ENCODE results near the gene GDI1.

GDI1 gene

GRCh38 chrX:154428176-154429171, 8.5 kb upstream of the GDI1 start, which contains the start of gene ATP6AP1 (continued):
- TF ChIP-seq BCL11A (tag by site-specific recombination; IDR thresholded peaks at IDR 0.05; ENCODE audit: low read depth) = no peak
- TF ChIP-seq PRDM10 (tag by site-specific recombination; IDR thresholded peaks at IDR 0.05) = peak; percentile 54
- no peak for TF ChIP-seq ZNF777 (tag by site-specific recombination; IDR thresholded peaks at IDR 0.05; ENCODE audit: borderline replicate concordance)
- TF ChIP-seq ZNF133 (tag by site-specific recombination; IDR thresholded peaks at IDR 0.05) = no peak
- TF ChIP-seq, protein P1, sequence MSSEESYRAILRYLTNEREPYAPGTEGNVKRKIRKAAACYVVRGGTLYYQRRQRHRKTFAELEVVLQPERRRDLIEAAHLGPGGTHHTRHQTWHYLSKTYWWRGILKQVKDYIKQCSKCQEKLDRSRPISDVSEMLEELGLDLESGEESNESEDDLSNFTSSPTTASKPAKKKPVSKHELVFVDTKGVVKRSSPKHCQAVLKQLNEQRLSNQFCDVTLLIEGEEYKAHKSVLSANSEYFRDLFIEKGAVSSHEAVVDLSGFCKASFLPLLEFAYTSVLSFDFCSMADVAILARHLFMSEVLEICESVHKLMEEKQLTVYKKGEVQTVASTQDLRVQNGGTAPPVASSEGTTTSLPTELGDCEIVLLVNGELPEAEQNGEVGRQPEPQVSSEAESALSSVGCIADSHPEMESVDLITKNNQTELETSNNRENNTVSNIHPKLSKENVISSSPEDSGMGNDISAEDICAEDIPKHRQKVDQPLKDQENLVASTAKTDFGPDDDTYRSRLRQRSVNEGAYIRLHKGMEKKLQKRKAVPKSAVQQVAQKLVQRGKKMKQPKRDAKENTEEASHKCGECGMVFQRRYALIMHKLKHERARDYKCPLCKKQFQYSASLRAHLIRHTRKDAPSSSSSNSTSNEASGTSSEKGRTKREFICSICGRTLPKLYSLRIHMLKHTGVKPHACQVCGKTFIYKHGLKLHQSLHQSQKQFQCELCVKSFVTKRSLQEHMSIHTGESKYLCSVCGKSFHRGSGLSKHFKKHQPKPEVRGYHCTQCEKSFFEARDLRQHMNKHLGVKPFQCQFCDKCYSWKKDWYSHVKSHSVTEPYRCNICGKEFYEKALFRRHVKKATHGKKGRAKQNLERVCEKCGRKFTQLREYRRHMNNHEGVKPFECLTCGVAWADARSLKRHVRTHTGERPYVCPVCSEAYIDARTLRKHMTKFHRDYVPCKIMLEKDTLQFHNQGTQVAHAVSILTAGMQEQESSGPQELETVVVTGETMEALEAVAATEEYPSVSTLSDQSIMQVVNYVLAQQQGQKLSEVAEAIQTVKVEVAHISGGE (tag by site-specific recombination; conservative IDR thresholded peaks at IDR 0.05; ENCODE audit: low read depth) = peak; percentile 23; the same call in 1 of the 2 replicates
- TF ChIP-seq ZNF155 (tag by site-specific recombination; IDR thresholded peaks at IDR 0.05) = no peak
- TF ChIP-seq MZF1 (tag by site-specific recombination; IDR thresholded peaks at IDR 0.05; ENCODE audit: borderline replicate concordance) = no peak
- TF ChIP-seq ZNF660 (tag by site-specific recombination; IDR thresholded peaks at IDR 0.05) = no peak; the same call in 1 of the 2 replicates
- no peak for TF ChIP-seq ZSCAN16 (tag by site-specific recombination; IDR thresholded peaks at IDR 0.05)
- no peak for TF ChIP-seq ZNF248 (tag by site-specific recombination; IDR thresholded peaks at IDR 0.05)
- peak; percentile 86; the same call in 1 of the 2 replicates for TF ChIP-seq ZBTB6 (tag by site-specific recombination; IDR thresholded peaks at IDR 0.05)
- no peak for TF ChIP-seq ZNF211 (tag by site-specific recombination; IDR thresholded peaks at IDR 0.05; ENCODE audit: low read depth)
- TF ChIP-seq ZNF561 (tag by site-specific recombination; IDR thresholded peaks at IDR 0.05; ENCODE audit: borderline replicate concordance) = no peak; the same call in 1 of the 2 replicates
- TF ChIP-seq KLF8 (tag by site-specific recombination; IDR thresholded peaks at IDR 0.05) = no peak; the same call in none of the 2 replicates
- TF ChIP-seq HOXC10 (CRISPR knock-in tag; IDR thresholded peaks at IDR 0.05) = peak; percentile 24; the same call in 1 of the 2 replicates
- TF ChIP-seq ZNF76 (tag by site-specific recombination; IDR thresholded peaks at IDR 0.05; ENCODE audit: borderline replicate concordance, low read depth) = peak; percentile 30; the same call in 1 of the 2 replicates
- peak; percentile 41 for TF ChIP-seq SP7 (tag by site-specific recombination; IDR thresholded peaks at IDR 0.05)
- TF ChIP-seq ZFP69B (tag by site-specific recombination; IDR thresholded peaks at IDR 0.05) = peak; percentile 96
- no peak for TF ChIP-seq ZNF658 (tag by site-specific recombination; IDR thresholded peaks at IDR 0.05)
- peak; percentile 34; the same call in 1 of the 2 replicates for TF ChIP-seq GLIS1 (tag by site-specific recombination; IDR thresholded peaks at IDR 0.05)
- TF ChIP-seq ZSCAN4 (tag by site-specific recombination; IDR thresholded peaks at IDR 0.05) = no peak
- TF ChIP-seq ELK4 (IDR thresholded peaks at IDR 0.05; ENCODE audit: borderline replicate concordance, low read depth, low read length) = no peak
- no peak for TF ChIP-seq ZNF341 (tag by site-specific recombination; IDR thresholded peaks at IDR 0.05; ENCODE audit: low read depth)
- TF ChIP-seq RBAK (tag by site-specific recombination; IDR thresholded peaks at IDR 0.05) = no peak
- no peak for TF ChIP-seq ZBTB48 (tag by site-specific recombination; IDR thresholded peaks at IDR 0.05)
- no peak for TF ChIP-seq ZNF776 (tag by site-specific recombination; IDR thresholded peaks at IDR 0.05; ENCODE audit: borderline replicate concordance)
- no peak for TF ChIP-seq ZNF629 (tag by site-specific recombination; IDR thresholded peaks at IDR 0.05)
- no peak for TF ChIP-seq ZNF654 (tag by site-specific recombination; IDR thresholded peaks at IDR 0.05; ENCODE audit: low read depth)
- TF ChIP-seq KLF7 (tag by site-specific recombination; IDR thresholded peaks at IDR 0.05; ENCODE audit: borderline replicate concordance) = no peak

Measured in HEK293 (cell line).